ENCODE data around the gene RNF126. TPM values are rescaled to one million over a fixed set of nuclear protein-coding genes. Genes with fewer than 3 reads are reported as not detected.

The RNF126 gene
- total RNA-seq, 6 experiments from 2014 or later = 18.3 to 85.0 (median 28.8) TPM

- WGBS (ENCODE audit: insufficient coverage, low coverage, low lambda C conversion rate, missing lambda C conversion rate) = 46% methylated on average over 9 of the region's 36 CpGs
- Histone ChIP-seq H3K27ac (no peak overlapping the region), H3K4me1 (no peaks in the 10 kb centered on the region), H3K9me3 (no peaks in the 10 kb centered on the region), H3K4me3 (no peak overlapping the region), H3K36me3 (no peaks in the 10 kb centered on the region), H3K27me3 (no peaks in the 10 kb centered on the region)
- TF ChIP-seq CTCF (IDR thresholded peaks at IDR 0.05) (no peak), POLR2A (IDR thresholded peaks at IDR 0.05) (no peak)
- peak; percentile 13 to 50 (median 38) for ATAC-seq
- DNase-seq = peak in 1 of 3 donors; percentile 36
- intact Hi-C loops (cut with DNase I) = no loop called here
Observed at GRCh38 chr19:610801-611480, 52.1 kb downstream of the RNF126 start.

- DNase-seq = peak in 1 of 3 donors; percentile 43
- Histone ChIP-seq H3K27me3 (no peaks in the 10 kb centered on the region), H3K4me1 (no peaks in the 10 kb centered on the region), H3K4me3 (no peak overlapping the region), H3K36me3 (no peaks in the 10 kb centered on the region), H3K27ac (no peak overlapping the region), H3K9me3 (no peaks in the 10 kb centered on the region)
- TF ChIP-seq POLR2A (IDR thresholded peaks at IDR 0.05) (no peak), CTCF (IDR thresholded peaks at IDR 0.05) (no peak)
- ATAC-seq = peak in 1 of 4 donors; percentile 5
- 20% methylated on average over 1 of the region's 38 CpGs for WGBS (ENCODE audit: insufficient coverage, low coverage, low lambda C conversion rate, missing lambda C conversion rate)
- intact Hi-C loops (cut with DNase I) = no loop called here
Observed at GRCh38 chr19:610071-610800, 52.8 kb downstream of the RNF126 start.

- no peaks in the 10 kb centered on the region for H3K9me3 ChIP-seq
- no peaks in the 10 kb centered on the region for H3K4me1 ChIP-seq
- intact Hi-C loops (cut with DNase I) = no loop called here
- H3K27me3 ChIP-seq = no peaks in the 10 kb centered on the region
- TF ChIP-seq CTCF (IDR thresholded peaks at IDR 0.05) = no peak
- TF ChIP-seq POLR2A (IDR thresholded peaks at IDR 0.05) = no peak
- no peaks in the 10 kb centered on the region for H3K36me3 ChIP-seq
- H3K27ac ChIP-seq = no peak overlapping the region
- H3K4me3 ChIP-seq = no peak overlapping the region
- 50% methylated on average over 6 of the region's 22 CpGs for WGBS (ENCODE audit: insufficient coverage, low coverage, low lambda C conversion rate, missing lambda C conversion rate)
- ATAC-seq (peak; percentile 24 to 43 (median 30)), DNase-seq (peak in 2 of 3 donors; percentile 51)
Observed at GRCh38 chr19:609004-609346, 54.0 kb downstream of the RNF126 start.

- peak in 1 of 3 donors; percentile 40 for DNase-seq
Observed at GRCh38 chr19:608155-609003, 54.6 kb downstream of the RNF126 start.

More at GRCh38 chr19:608155-609003, 54.6 kb downstream of the RNF126 start:
- Histone ChIP-seq H3K4me3 (no peak overlapping the region), H3K9me3 (no peaks in the 10 kb centered on the region), H3K4me1 (no peaks in the 10 kb centered on the region), H3K27ac (no peak overlapping the region), H3K36me3 (no peaks in the 10 kb centered on the region), H3K27me3 (no peaks in the 10 kb centered on the region)
- WGBS (ENCODE audit: insufficient coverage, low coverage, low lambda C conversion rate, missing lambda C conversion rate) = 71% methylated on average over 5 of the region's 30 CpGs
- ATAC-seq = peak in 1 of 4 donors; percentile 3
- intact Hi-C loops (cut with DNase I) = no loop called here
- TF ChIP-seq CTCF (IDR thresholded peaks at IDR 0.05) (no peak), POLR2A (IDR thresholded peaks at IDR 0.05) (no peak)
